ENCODE results near the gene CASP8AP2. TPM values are rescaled to one million over a fixed set of nuclear protein-coding genes. Genes with fewer than 3 reads are reported as not detected.

The CASP8AP2 gene
- total and polyA plus RNA-seq, 2 of the 13 experiments (the other 11 are each of a cell fraction or from before 2014, with no cell fraction given): 5.7 to 13.5 TPM

DNA sequence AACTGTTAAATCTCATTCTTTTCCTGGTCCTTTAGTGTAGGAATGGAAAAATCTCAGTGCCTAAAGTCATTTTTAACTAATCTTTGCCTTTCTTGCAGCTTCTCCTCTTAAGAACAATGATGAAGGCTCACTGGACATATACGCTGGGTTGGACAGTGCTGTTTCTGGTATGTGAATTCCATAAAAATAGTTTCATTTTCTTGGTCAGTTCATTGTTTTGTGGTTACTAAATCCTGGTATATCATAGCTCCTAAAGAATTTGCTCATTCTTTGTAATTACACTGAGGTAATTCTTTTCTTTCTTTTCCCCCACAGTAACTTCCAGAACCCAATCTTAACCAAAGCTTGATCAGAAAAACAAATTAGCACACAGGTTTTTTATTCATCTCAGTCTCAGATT, 23.4 kb downstream of the CASP8AP2 start (continued):
- no peak for TF ChIP-seq FOXM1 (CRISPR knock-in tag; IDR thresholded peaks at IDR 0.05)
- TF ChIP-seq PAWR (CRISPR knock-in tag; IDR thresholded peaks at IDR 0.05; ENCODE audit: borderline replicate concordance): no peak
- TF ChIP-seq, protein P1, sequence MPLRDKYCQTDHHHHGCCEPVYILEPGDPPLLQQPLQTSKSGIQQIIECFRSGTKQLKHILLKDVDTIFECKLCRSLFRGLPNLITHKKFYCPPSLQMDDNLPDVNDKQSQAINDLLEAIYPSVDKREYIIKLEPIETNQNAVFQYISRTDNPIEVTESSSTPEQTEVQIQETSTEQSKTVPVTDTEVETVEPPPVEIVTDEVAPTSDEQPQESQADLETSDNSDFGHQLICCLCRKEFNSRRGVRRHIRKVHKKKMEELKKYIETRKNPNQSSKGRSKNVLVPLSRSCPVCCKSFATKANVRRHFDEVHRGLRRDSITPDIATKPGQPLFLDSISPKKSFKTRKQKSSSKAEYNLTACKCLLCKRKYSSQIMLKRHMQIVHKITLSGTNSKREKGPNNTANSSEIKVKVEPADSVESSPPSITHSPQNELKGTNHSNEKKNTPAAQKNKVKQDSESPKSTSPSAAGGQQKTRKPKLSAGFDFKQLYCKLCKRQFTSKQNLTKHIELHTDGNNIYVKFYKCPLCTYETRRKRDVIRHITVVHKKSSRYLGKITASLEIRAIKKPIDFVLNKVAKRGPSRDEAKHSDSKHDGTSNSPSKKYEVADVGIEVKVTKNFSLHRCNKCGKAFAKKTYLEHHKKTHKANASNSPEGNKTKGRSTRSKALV (CRISPR knock-in tag; IDR thresholded peaks at IDR 0.05): no peak
- no peak for TF ChIP-seq MED1 (CRISPR knock-in tag; IDR thresholded peaks at IDR 0.05)
- no peak for TF ChIP-seq DPF2 (CRISPR knock-in tag; IDR thresholded peaks at IDR 0.05; ENCODE audit: borderline replicate concordance, low read depth)
- TF ChIP-seq KLF16 (CRISPR knock-in tag; IDR thresholded peaks at IDR 0.05): no peak
- TF ChIP-seq ZNF781 (CRISPR knock-in tag; IDR thresholded peaks at IDR 0.05; ENCODE audit: borderline replicate concordance, not compliant biosample characterization): no peak
- no peak for TF ChIP-seq ARNT2 (CRISPR knock-in tag; IDR thresholded peaks at IDR 0.05; ENCODE audit: low read depth)
- no peak for TF ChIP-seq ARHGAP35 (CRISPR knock-in tag; IDR thresholded peaks at IDR 0.05; ENCODE audit: borderline replicate concordance)
- no peak for TF ChIP-seq YY1 (IDR thresholded peaks at IDR 0.05; ENCODE audit: insufficient read depth, insufficient replicate concordance, low read depth, low read length)

DNA sequence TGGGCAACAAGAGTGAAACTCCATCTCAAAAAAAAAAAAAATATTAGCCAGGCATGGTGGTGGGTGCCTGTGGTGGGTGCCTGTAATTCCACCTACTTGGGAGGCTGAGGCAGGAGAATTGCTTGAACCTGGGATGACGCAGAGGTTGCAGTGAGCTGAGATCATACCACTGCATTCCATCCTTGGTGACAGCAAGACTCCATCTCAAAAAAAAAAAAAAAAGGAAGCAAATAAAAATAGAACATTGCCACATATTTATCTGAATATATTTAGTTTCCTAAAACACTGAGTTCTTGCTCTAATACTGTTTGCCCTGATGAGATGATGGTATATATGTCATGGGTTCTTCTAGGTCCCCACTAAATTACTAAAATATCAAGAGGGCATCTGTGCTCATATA, 28.4 kb downstream of the CASP8AP2 start:
- POLR2A ChIA-PET: interaction anchor here (0.6 kb wide), 1 partner anchor 299 kb away, joined by 3 read pairs; no protein-coding TSS in a partner anchor
- no peak overlapping the region for H3K27ac ChIP-seq (ENCODE audit: extremely low read length, insufficient read depth, low read length)
- no peaks in the 10 kb centered on the region for H4K20me1 ChIP-seq (ENCODE audit: insufficient read depth, low read length)
- H3K36me3 ChIP-seq (replicated peaks in 1 of 2; ENCODE audit: control insufficient read depth in 1 of 2, insufficient read depth in 2 of 2, low read length in 2 of 2): peaks cover 10 to 47% of the 10 kb centered on the region in 2 experiments
- H3K4me1 ChIP-seq (ENCODE audit: insufficient read depth, low read length): no peaks in the 10 kb centered on the region
- ATAC-seq: no peak
- no peak overlapping the region for H2AFZ ChIP-seq (ENCODE audit: low read length)
- H3K79me2 ChIP-seq (ENCODE audit: insufficient read depth, low read length): no peaks in the 10 kb centered on the region
- H3K4me2 ChIP-seq (ENCODE audit: low read depth, low read length): no peak overlapping the region
- no peak overlapping the region for H3K4me3 ChIP-seq (replicated peaks in 1 of 3; ENCODE audit: insufficient read depth in 1 of 3, low read depth in 2 of 3, low read length in 3 of 3)
- H3K27me3 ChIP-seq (ENCODE audit: control insufficient read depth in 1 of 2, insufficient read depth in 2 of 2, low read length in 2 of 2): no peaks in the 10 kb centered on the region
- no peak for DNase-seq (ENCODE audit: low spot score)
- WGBS (ENCODE audit: low lambda C conversion rate): 100% methylated on average over 1 of the region's 1 CpG
- CTCF ChIA-PET (ENCODE audit: low intra/inter-chr PET ratio, low total read pairs): no interaction called here
- H3K9me3 ChIP-seq (ENCODE audit: low read length): no peaks in the 10 kb centered on the region
- in situ Hi-C loops (cut with HindIII; ENCODE audit: extremely low pct_ligation_motif_present, low pct_unique_long_range_greater_than_20kb): no loop called here
- FAIRE-seq: no peak
- BruUV-seq (replicated peaks): no TSS peak
- intact Hi-C loops (cut with micrococcal nuclease; ENCODE audit: unreplicated experiment): no loop called here
- H3K9ac ChIP-seq (ENCODE audit: insufficient read depth, low read depth, low read length): no peak overlapping the region
- TF ChIP-seq FOXC1 (CRISPR knock-in tag; IDR thresholded peaks at IDR 0.05; ENCODE audit: borderline replicate concordance): no peak
- TF ChIP-seq SKI (IDR thresholded peaks at IDR 0.05; ENCODE audit: partially characterized antibody): no peak
- no peak for TF ChIP-seq ZNF564 (CRISPR knock-in tag; IDR thresholded peaks at IDR 0.05)
- TF ChIP-seq, protein P2, sequence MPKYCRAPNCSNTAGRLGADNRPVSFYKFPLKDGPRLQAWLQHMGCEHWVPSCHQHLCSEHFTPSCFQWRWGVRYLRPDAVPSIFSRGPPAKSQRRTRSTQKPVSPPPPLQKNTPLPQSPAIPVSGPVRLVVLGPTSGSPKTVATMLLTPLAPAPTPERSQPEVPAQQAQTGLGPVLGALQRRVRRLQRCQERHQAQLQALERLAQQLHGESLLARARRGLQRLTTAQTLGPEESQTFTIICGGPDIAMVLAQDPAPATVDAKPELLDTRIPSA (CRISPR knock-in tag; IDR thresholded peaks at IDR 0.05; ENCODE audit: borderline replicate concordance): no peak
- TF ChIP-seq CCAR2 (optimal IDR thresholded peaks at IDR 0.05; ENCODE audit: low read depth, low read length): no peak
- TF ChIP-seq ZNF383 (CRISPR knock-in tag; IDR thresholded peaks at IDR 0.05; ENCODE audit: borderline replicate concordance): no peak
- TF ChIP-seq ZNF616 (CRISPR knock-in tag; IDR thresholded peaks at IDR 0.05; ENCODE audit: low read depth): no peak
- TF ChIP-seq, protein P3, sequence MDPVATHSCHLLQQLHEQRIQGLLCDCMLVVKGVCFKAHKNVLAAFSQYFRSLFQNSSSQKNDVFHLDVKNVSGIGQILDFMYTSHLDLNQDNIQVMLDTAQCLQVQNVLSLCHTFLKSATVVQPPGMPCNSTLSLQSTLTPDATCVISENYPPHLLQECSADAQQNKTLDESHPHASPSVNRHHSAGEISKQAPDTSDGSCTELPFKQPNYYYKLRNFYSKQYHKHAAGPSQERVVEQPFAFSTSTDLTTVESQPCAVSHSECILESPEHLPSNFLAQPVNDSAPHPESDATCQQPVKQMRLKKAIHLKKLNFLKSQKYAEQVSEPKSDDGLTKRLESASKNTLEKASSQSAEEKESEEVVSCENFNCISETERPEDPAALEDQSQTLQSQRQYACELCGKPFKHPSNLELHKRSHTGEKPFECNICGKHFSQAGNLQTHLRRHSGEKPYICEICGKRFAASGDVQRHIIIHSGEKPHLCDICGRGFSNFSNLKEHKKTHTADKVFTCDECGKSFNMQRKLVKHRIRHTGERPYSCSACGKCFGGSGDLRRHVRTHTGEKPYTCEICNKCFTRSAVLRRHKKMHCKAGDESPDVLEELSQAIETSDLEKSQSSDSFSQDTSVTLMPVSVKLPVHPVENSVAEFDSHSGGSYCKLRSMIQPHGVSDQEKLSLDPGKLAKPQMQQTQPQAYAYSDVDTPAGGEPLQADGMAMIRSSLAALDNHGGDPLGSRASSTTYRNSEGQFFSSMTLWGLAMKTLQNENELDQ (CRISPR knock-in tag; IDR thresholded peaks at IDR 0.05; ENCODE audit: borderline replicate concordance): no peak

Measured in HepG2 (cell line).